Limb (tissue), 2 donors: ENCODE results near the gene ERAL1.
"Not testable (repeated sequence)": the region's sequence is repeated elsewhere in the genome, so short reads cannot be mapped to it uniquely, and the experiment has no call there.

ENCODE experiments used
- DNase-seq, 2 donors: peaks; one replicate each; pipeline ENCODE4 v3.0.0-alpha.2; 2016; ENCODE audit errors: extremely low spot score in 2 of 2

Gene ERAL1

GRCh38 chr17:28897769-28898526 is 43.1 kb downstream of the ERAL1 start:
- DNase-seq, result no peak

- no peak for DNase-seq
Observed at GRCh38 chr17:28898527-28898955, 43.7 kb downstream of the ERAL1 start.

GRCh38 chr17:28899212-28899815 is 44.5 kb downstream of the ERAL1 start:
- no peak for DNase-seq

- no peak for DNase-seq
Observed at GRCh38 chr17:28900986-28901726, 46.3 kb downstream of the ERAL1 start.

DNA sequence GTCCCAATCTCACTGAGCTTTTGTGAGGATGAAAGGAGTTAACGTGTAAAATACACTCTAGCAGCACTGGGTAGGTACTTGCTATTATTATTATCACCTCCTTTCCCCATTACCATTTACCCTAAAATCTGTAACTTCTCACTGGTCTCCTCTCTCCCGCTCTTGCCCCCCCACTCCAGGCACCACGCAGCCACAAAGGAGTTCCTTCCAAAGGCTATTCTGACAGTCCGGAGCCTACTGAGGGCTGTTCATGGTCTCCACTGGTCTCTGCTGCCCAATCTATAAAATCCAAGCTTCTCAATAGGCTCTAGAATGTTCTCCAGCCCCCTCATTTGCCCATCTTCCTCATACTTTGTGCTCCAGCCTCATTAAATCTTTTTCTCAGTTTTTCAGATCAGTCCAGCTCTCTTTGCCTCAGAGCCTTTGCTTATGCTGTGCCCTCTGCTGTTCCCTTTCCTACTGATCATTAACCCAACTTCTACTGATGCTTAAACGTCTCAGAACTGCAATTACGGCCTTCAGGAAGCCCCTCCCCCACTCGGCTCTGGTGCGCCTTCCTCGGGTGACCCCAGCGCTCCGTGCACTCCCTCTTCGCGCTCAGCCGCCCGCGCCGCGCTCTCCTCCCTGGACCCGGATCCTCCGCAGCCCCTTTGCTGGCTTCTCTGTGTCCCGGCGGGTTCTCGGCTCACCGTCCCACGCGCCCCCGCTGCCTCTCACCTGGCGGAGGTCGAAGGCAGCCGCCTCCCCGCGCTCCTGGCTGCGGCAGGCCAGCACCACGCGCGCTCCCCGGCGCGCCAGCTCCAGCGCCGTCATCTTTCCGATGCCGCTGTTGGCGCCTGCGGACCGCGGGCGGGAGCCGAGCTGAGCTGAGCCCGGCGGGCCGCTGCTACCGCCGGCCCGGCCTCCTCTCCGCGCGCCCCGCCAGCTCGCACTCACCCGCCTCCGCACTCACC is 47.3 kb downstream of the ERAL1 start:
- peak; percentile 15 to 75 for DNase-seq

DNA sequence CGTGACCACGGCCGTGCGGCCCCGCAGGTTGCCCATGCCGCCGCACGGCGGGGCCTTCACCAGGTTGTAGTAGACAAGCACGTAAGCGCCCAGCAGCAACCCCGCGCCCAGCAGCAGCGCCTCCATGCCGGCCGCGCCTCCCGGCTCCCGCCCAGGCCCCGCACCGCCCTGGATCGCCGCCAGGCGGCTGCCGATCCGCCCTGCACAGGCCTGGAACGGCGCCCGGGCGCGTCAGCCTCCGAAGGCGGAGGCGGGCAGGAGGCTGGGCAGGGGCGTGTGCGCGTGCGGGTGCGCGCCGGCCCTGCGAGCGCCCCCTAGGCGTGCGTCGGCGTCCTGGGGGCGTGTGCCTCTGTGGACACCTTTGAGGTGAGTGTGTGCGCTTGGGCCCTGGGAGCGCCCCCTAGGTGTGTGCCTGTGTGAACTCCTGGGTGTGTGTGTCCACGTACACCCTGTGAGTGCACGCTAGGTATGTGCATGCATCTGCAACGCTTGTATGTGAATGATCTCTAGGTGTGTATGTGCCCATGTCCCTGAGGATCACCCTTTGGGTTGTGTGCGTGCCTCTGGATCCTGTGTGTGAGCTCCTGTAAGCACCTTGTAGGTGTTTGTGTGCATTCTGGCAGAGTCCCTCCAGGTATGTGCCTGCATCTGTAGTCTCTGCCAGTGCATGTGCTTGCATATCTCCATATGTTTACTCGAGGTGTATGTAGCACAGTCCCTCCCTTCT is 48.2 kb downstream of the ERAL1 start, which contains the start of gene DHRS13:
DHRS13 (minus strand) TSS at position 261 of the 727 bp plus-strand sequence; CDS start at position 126, 135 bp downstream.
- peak; percentile 89 to 96 for DNase-seq

DNA sequence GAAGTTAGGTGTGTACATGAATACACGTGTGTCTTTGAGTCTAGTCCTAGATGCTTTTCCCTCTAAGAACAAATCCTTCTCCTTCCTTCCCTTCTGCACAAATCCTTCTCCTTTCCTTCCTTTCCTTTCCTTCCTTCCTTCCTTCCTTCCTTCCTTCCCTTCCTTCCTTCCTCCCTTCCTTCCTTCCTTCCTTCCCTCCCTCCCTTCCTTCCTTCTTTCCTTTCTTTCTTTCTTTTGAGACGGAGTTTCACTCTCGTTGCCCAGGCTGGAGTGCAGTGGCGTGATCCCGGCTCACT is 48.7 kb downstream of the ERAL1 start:
- not testable (repeated sequence) for DNase-seq

DNA sequence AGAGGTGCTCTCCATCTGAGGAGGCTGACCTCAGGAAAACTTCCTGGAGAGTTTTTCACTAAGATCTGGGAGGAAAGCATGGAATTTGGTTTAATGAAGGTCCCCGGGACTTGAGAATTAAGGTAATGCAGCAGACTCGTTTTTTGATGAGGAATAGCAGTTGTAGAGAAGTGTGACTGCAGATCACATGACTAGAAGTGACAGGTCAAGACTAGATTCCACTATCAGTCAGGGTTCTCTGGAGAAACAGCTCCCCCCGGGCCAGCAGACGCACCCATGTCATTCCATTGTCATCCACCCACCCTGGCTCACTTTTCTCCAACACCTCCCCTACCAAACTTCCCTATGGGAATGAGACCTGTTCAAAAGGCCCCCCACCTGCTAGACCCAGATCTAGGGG is 50.0 kb downstream of the ERAL1 start:
- DNase-seq, result no peak

DNA sequence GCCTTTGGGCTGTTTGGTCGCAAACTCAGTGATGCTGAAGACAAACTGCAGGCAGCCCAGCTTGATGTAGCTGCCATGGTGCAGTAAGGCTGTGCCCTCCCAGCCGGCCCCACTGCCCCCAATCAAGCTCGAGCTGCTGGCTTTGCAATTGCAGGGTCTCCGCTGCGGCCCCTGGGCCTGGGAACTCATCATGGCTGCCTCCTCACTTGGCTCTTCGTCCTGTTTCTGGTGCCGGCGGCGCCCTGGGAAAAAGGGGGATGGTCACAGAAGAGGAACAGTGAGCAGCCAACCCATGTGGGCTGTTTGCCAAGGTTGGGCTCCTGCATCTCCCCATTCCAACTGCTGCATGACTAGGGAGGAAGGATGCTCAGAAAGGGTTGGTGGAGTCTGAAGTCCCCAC is 51.5 kb downstream of the ERAL1 start:
- no peak for DNase-seq

- no peak for DNase-seq
Observed at GRCh38 chr17:28906706-28907438, 52.1 kb downstream of the ERAL1 start.

DNA sequence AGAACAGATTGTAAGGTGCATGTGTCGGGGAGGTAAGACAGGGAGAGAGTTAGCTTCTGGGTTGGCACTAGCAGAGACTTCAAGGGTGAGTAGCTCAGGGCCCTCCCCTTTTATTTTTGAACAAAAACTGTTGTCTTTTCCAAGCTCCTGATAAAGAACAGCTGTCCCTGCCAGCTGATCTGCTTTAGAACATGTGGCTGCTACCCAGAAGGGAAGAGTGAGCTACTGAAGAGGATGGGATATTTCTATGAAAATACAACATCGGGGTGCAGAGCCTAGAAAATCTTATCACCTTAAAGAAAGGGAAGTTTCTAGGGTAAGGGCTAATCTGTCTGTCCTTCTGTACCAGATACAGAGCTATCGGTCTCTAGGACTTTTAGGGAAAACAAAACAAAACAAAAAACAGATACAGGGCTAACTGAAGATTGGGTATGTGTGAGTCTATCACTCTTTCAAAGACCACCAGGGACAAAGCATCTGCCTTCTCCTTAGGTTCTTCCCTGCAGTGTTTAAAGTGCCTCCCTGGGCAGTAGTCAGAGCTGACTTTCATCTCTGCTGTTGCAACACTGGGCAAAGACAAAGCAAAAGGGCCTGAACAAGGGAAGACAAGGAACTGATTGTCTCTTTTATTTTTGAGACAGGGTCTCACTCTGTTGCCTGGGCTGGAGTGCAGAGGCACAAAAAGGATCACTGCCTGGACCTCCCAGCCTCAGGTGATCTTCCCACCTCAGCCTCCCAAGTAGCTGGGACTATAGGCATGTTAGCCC is 53.1 kb downstream of the ERAL1 start:
- DNase-seq, result peak in 1 of 2 donors; percentile 10

DNA sequence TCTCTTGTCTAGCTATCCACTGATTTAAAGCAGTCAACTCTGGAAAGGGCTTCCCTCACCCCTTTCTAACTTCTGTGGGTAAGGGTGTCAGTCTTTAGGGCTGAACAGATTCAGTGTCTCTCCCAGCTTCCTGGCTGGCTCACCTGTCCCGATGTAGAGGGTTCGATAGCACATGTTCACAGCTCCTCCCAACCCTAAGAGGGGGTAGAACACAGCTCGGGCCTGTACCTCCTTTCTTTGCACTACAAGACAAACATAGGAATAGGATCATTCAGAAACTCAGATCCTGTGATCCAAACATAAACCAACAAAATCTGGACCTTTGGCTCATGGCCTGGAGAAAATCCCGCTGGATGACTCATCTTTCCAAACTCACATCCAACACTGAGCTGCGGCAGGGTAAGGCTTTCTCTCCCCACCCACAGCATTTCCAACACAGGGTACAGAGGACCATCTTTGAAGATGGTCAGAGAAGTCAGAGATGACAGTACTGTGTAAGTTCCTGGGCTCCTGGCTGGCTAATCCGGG is 53.9 kb downstream of the ERAL1 start:
- DNase-seq, result no peak

DNA sequence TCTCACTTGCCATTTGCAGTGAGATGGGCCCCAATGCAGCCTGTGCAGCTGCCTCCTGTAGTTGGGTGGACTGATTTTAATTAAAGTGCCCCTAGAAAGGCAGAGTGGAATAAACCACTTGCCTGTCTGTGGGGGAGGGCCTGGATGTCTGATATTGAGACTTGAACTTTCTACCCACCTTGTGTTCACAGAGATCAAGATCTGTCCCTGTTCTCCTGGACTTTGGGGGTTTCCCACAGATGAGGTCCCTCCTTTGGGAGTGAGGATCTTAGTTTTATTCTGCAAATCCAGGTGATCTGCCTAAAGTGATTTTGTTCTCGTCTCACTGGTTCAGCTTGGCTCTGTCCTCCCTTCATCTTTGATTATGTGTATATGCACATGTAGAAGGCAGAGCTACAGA is 55.7 kb downstream of the ERAL1 start:
- no peak for DNase-seq
